Smooth muscle cell (in vitro differentiated cells): ENCODE results near the gene TRPV3. TPM values are rescaled to one million over a fixed set of nuclear protein-coding genes. Genes with fewer than 3 reads are reported as not detected.

Source experiments
- DNase-seq: peaks from one replicate; lab custom pipeline; 2025; ENCODE audit not compliant: unreplicated experiment; lab: John Stamatoyannopoulos, UW
- H2AFZ ChIP-seq: fragments of 200-600 bp; sonication (generic); 2 replicates; pipeline ENCODE4 v1.6.0; 2016; ENCODE audit warnings: antibody characterized with exemption, low read depth, mild to moderate bottlenecking
- H3F3A ChIP-seq: fragments of 200-600 bp; sonication (generic); 2 replicates; pipeline ENCODE4 v1.6.0; 2017; ENCODE audit warnings: antibody characterized with exemption, low read depth
- H3K27ac ChIP-seq: fragments of 200-600 bp; sonication (generic); 2 replicates; pipeline ENCODE4 v1.5.1; 2016; ENCODE audit warnings: low read depth, mild to moderate bottlenecking
- H3K27me3 ChIP-seq: fragments of 200-600 bp; sonication (generic); 2 replicates; pipeline ENCODE4 v1.6.1; 2016; ENCODE audit warnings: low read depth, mild to moderate bottlenecking
- H3K36me3 ChIP-seq: fragments of 200-600 bp; sonication (generic); 2 replicates; pipeline ENCODE4 v1.5.1; 2016; ENCODE audit warnings: low read depth
- H3K4me1 ChIP-seq: fragments of 200-600 bp; sonication (generic); 2 replicates; pipeline ENCODE4 v1.5.1; 2016; ENCODE audit warnings: low read depth
- H3K4me2 ChIP-seq: fragments of 200-600 bp; sonication (generic); 2 replicates; pipeline ENCODE4 v1.6.0; 2016; ENCODE audit warnings: mild to moderate bottlenecking
- H3K4me3 ChIP-seq: fragments of 200-600 bp; sonication (generic); 2 replicates; pipeline ENCODE4 v1.5.1; 2016; ENCODE audit warnings: mild to moderate bottlenecking
- H3K79me2 ChIP-seq: fragments of 200-600 bp; sonication (generic); 2 replicates; pipeline ENCODE4 v1.6.0; 2016; ENCODE audit warnings: low read depth, mild to moderate bottlenecking
- H3K9ac ChIP-seq: fragments of 200-600 bp; sonication (generic); 2 replicates; pipeline ENCODE4 v1.6.0; 2016; ENCODE audit warnings: low read depth
- H3K9me3 ChIP-seq: fragments of 200-600 bp; sonication (generic); replicated peaks from 2 replicates; pipeline ENCODE4 v1.5.1; 2016; ENCODE audit warnings: low read depth
- H4K20me1 ChIP-seq: fragments of 200-600 bp; sonication (generic); 2 replicates; pipeline ENCODE4 v1.6.0; 2016; ENCODE audit warnings: low read depth
- WGBS: methylation state at CpG from one replicate; pipeline ENCODE4 v1.1.7; 2016; ENCODE audit warnings: low lambda C conversion rate; 5-methylcytosine and 5-hydroxymethylcytosine counted together
- polyA plus RNA-seq: library from polyadenylated mRNA; unstranded; fragments of >200 nt; fragmentation: Nextera tagmentation; extraction: Ambion mirVana; gene quantifications from 2 replicates; pipeline ENCODE4 v1.2.1, GENCODE V29; 2016
- total RNA-seq: library from RNA; depleted of rRNA; stranded (reverse); fragments of >200 nt; gene quantifications from 2 replicates; pipeline ENCODE4 v1.2.3, GENCODE V29; 2014
- TF ChIP-seq, protein P1 (sequence below): fragments of 200-600 bp; sonication (generic); IDR thresholded peaks from 2 replicates; pipeline ENCODE4 v1.5.1; 2017; ENCODE audit warnings: borderline replicate concordance, mild to moderate bottlenecking, antibody characterized with exemption; ENCODE audit not compliant: insufficient read depth, poor library complexity, severe bottlenecking

TRPV3 gene
- total and polyA plus RNA-seq, 2 experiments from 2014 or later, result 0.53 to 6.4 TPM

DNA sequence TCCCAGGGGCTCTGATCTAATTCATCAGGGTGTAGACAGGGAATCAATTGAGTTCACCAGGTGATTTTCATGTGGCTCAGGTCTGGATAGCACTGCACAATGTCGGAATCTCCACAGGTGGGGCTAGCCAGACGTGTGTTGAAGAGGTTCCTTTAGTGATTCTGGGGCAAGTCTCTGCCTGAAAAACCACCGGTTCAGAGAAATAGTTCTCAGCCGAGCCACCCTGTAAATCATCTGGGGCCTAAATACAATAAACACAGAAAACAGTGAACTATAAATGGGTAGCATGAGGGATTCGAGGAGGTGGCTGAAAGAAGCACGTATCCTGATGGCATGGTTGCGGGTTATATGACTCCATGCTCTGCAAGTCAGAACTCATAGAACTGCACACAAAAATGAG, 60.5 kb downstream of the TRPV3 start:
- H2AFZ ChIP-seq, result no peak overlapping the region
- H3K36me3 ChIP-seq, result no peaks in the 10 kb centered on the region
- no peak overlapping the region for H3K9ac ChIP-seq
- DNase-seq, result no peak
- H4K20me1 ChIP-seq, result no peaks in the 10 kb centered on the region
- no peaks in the 10 kb centered on the region for H3F3A ChIP-seq
- H3K4me1 ChIP-seq, result no peaks in the 10 kb centered on the region
- TF ChIP-seq, protein P1, sequence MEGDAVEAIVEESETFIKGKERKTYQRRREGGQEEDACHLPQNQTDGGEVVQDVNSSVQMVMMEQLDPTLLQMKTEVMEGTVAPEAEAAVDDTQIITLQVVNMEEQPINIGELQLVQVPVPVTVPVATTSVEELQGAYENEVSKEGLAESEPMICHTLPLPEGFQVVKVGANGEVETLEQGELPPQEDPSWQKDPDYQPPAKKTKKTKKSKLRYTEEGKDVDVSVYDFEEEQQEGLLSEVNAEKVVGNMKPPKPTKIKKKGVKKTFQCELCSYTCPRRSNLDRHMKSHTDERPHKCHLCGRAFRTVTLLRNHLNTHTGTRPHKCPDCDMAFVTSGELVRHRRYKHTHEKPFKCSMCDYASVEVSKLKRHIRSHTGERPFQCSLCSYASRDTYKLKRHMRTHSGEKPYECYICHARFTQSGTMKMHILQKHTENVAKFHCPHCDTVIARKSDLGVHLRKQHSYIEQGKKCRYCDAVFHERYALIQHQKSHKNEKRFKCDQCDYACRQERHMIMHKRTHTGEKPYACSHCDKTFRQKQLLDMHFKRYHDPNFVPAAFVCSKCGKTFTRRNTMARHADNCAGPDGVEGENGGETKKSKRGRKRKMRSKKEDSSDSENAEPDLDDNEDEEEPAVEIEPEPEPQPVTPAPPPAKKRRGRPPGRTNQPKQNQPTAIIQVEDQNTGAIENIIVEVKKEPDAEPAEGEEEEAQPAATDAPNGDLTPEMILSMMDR, result no peak
- H3K4me2 ChIP-seq, result no peak overlapping the region
- H3K79me2 ChIP-seq, result no peaks in the 10 kb centered on the region
- WGBS, result 81% methylated on average over 7 of the region's 7 CpGs
- no peaks in the 10 kb centered on the region for H3K27me3 ChIP-seq
- no peak overlapping the region for H3K4me3 ChIP-seq
- no peak overlapping the region for H3K27ac ChIP-seq
- no peaks in the 10 kb centered on the region for H3K9me3 ChIP-seq

DNA sequence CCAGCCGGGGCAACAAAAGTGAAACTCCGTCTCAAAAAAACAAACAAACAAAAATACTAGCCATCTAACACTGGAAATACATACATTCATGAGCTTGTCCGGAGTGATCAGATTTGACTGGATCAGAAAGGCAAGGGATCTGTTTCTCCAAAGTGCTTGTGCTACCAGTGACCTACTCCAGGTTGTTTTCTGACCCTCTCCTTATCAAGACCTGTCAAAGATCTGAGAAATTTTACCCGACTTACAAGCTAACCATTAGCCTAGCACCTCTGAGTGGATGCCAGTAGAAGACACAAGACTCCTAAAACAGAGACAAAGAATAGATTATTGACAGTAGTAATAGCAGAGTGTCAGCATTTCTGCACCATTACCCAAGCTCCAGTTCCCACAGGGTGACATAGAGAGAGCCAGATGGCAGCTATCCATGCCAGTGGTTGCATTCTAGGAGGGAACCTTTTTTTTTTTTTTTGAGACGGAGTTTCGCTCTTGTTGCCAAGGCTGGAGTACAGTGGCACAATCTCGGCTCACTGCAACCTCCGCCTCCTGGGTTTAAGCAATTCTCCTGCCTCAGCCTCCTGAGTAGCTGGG, 72.0 kb downstream of the TRPV3 start:
- H4K20me1 ChIP-seq, result no peaks in the 10 kb centered on the region
- no peaks in the 10 kb centered on the region for H3K79me2 ChIP-seq
- no peak overlapping the region for H3K9ac ChIP-seq
- H3K27me3 ChIP-seq, result no peaks in the 10 kb centered on the region
- no peak overlapping the region for H3K27ac ChIP-seq
- H3F3A ChIP-seq, result no peaks in the 10 kb centered on the region
- H3K4me3 ChIP-seq, result no peak overlapping the region
- no peaks in the 10 kb centered on the region for H3K4me1 ChIP-seq
- H2AFZ ChIP-seq, result no peak overlapping the region
- DNase-seq, result no peak
- no peaks in the 10 kb centered on the region for H3K36me3 ChIP-seq
- TF ChIP-seq, protein P1, result no peak
- WGBS, result 88% methylated on average over 8 of the region's 8 CpGs
- H3K4me2 ChIP-seq, result no peak overlapping the region
- H3K9me3 ChIP-seq, result no peaks in the 10 kb centered on the region

DNA sequence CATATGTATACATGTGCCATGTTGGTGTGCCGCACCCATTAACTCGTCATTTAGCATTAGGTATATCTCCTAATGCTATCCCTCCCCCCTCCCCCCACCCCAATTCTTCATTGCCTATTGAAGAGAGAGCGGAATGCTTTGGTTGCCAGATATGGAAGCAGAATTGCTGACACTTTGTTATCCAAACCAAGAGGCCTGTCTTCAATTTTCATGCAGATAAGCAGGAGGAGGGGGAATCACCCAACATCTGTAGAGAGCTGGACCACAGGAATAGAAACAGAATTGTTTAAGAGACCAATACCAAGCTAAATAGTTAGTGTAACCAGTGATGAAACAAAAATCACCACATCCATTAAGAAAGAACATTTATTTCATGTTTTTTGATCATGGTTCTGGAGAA, 74.8 kb downstream of the TRPV3 start:
- Histone ChIP-seq H3K27me3 (no peaks in the 10 kb centered on the region), H3K4me3 (no peak overlapping the region), H3K79me2 (no peaks in the 10 kb centered on the region), H3K4me2 (no peak overlapping the region), H3K9ac (no peak overlapping the region), H3K36me3 (no peaks in the 10 kb centered on the region), H3K27ac (no peak overlapping the region), H2AFZ (no peak overlapping the region), H3K4me1 (no peaks in the 10 kb centered on the region), H4K20me1 (no peaks in the 10 kb centered on the region), H3K9me3 (no peaks in the 10 kb centered on the region), H3F3A (no peaks in the 10 kb centered on the region)
- TF ChIP-seq, protein P1, result no peak
- WGBS, result 57% methylated on average over 3 of the region's 3 CpGs
- DNase-seq, result no peak

DNA sequence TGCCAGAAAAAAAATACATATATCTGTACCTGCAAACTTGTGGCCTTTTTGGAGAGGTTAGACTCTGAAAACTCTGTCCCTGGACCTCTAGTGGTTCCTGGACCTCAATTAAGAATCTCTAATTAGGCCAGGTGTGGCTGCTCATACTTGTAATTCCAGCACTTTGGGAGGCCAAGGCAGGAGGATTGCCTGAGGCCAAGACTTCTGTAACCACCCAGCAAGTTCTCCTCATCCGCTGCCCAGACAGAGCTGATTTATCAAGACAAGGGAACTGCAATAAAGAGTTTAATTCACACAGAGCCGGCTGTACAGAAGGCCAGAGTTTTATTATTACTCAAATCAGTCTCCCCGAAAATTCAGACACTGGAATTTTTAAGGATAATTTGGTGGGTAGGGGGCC, 77.6 kb downstream of the TRPV3 start:
- no peaks in the 10 kb centered on the region for H3K36me3 ChIP-seq
- H3K27ac ChIP-seq, result no peak overlapping the region
- WGBS, result 73% methylated on average over 3 of the region's 3 CpGs
- no peak overlapping the region for H3K4me2 ChIP-seq
- no peaks in the 10 kb centered on the region for H3K79me2 ChIP-seq
- no peaks in the 10 kb centered on the region for H3K9me3 ChIP-seq
- no peak overlapping the region for H2AFZ ChIP-seq
- TF ChIP-seq, protein P1, result no peak
- no peaks in the 10 kb centered on the region for H3K27me3 ChIP-seq
- no peak overlapping the region for H3K4me3 ChIP-seq
- no peak for DNase-seq
- no peaks in the 10 kb centered on the region for H4K20me1 ChIP-seq
- H3F3A ChIP-seq, result no peaks in the 10 kb centered on the region
- H3K4me1 ChIP-seq, result no peaks in the 10 kb centered on the region
- no peak overlapping the region for H3K9ac ChIP-seq
